Renal cortical epithelial cell (primary cell): Measurements from ENCODE around the gene TCF12. TPM values are rescaled to one million over a fixed set of nuclear protein-coding genes. Genes with fewer than 3 reads are reported as not detected.
A peak's percentile ranks its signal among the peaks of the same experiment; 100 is the strongest.
"Not testable (repeated sequence)": the region's sequence is repeated elsewhere in the genome, so short reads cannot be mapped to it uniquely, and the experiment has no call there.

Experiments
- DNase-seq: peaks from one replicate; pipeline ENCODE4 v3.0.0-alpha.2; 2011; ENCODE audit warnings: low read depth
- total RNA-seq: library from RNA; depleted of rRNA; stranded (reverse); fragments of >200 nt; gene quantifications from 2 replicates; pipeline ENCODE4 v1.2.3, GENCODE V29; 2014

The TCF12 gene
- total RNA-seq, 1 donor from 2014 or later: 87.6 TPM

GRCh38 chr15:57092252-57092651 is 173.8 kb downstream of the TCF12 start:
- no peak for DNase-seq

- DNase-seq: no peak
These were observed 176.1 kb downstream of the TCF12 start for GRCh38 chr15:57094321-57095257.

GRCh38 chr15:57095896-57096295 is 177.5 kb downstream of the TCF12 start:
- DNase-seq: no peak

GRCh38 chr15:57097246-57097645 is 178.8 kb downstream of the TCF12 start:
- no peak for DNase-seq

DNA sequence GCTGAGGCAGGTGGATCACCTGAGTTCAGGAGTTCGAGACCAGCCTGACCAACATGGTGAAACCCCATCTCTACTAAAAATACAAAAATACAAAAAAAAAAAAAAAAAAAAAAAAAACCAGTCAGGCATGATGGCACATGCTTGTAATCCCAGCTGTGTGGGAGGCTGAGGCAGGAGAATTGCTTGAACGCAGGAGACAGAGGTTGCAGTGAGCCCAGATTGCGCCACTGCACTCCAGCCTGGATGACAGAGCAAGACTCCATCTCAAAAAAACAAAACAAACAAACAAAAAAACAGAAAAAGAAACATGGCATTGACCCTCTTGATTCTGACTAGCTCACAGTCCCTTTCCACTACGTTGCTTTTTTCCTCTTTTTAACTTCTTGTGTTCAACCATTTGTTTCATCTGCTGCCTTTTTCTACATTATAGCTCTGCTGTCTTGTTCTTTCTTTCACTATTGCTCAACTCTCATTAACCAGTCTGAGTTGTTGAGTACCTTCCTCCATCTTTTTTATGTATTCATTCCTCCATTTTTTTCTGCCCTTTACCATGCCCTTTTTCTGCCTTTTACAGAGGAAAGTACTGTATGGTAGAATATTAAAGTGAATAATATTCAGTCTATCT is 179.6 kb downstream of the TCF12 start:
- DNase-seq: not testable (repeated sequence)

DNA sequence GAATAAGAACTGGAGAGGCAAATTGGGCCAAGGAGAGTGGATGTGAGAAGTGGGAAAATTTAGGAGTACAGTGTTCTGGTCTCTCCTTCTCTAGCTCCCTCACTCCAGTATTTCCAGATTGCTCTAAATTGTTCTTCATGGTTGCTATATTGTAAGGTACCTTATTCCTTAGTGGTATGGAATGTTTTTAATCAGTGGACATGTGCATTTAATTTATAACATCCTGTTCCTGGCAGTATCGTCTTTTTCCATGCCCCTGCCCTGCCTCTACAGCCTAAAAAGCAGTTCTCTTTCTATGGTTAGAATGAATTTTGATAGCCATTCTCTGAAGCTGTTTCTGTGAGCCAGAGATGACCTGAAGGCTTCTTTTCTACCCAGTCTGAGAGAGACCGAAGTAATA is 180.5 kb downstream of the TCF12 start:
- DNase-seq: no peak

- DNase-seq: no peak
These were observed 181.7 kb downstream of the TCF12 start for GRCh38 chr15:57100136-57100539.

DNA sequence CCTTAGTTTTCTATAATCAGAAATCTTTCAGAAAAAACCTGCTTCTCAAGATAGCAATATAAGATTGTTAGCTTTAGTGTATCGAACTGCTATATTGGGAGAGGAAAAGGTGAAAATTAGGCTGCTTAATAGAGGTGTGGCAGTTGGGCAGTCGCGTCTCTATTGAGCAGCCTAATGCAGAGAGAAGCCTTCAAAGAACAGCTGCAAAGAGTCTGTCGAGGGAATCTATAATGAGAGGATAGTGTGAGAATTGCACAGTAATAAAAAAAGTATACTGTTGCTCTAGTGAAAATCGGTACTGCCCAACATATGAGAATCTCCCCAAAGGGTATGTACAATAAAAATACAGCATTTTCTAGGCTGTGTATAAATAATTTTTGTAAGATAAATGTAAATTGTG is 184.4 kb downstream of the TCF12 start:
- no peak for DNase-seq

DNA sequence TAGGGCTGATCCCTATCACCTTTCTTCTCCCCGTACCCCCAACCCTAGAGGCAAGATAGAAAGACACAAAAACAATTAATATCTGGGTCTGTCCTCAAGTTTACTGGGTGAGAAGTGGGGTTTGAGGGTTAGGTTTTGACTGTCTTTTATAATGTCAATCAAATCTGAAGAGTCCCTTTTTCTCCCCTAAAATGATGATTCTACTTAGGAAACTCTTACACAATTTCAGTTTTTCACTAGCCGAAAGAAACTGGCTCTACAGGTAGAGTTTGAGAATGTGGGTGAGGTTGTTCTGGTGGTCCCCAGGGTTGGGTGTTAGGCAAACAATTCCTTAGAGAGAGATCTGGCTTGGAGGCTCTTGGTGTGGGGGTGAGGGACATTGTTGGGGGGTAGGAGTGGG is 189.9 kb downstream of the TCF12 start:
- no peak for DNase-seq

DNA sequence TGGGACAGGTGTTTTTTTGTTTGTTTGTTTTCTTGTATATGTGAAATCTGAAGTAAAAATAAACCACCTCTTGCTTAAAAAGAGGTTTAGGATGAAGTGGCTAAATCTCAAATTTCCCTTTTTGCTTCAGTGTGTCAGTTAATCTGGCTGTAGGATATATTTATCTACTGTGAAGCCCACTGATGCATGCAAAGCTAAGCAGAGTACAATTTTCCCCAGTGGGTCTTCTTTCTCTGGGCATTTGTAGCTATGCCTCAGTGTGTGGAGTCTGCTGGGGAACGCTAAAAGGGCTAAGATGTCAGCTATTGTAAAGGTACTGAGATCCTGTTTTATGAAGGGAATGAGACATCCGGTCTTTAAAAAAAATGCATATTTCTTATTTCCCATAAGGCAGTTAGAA is 190.6 kb downstream of the TCF12 start:
- no peak for DNase-seq

- no peak for DNase-seq
These were observed 192.6 kb downstream of the TCF12 start for GRCh38 chr15:57111002-57111401.

DNA sequence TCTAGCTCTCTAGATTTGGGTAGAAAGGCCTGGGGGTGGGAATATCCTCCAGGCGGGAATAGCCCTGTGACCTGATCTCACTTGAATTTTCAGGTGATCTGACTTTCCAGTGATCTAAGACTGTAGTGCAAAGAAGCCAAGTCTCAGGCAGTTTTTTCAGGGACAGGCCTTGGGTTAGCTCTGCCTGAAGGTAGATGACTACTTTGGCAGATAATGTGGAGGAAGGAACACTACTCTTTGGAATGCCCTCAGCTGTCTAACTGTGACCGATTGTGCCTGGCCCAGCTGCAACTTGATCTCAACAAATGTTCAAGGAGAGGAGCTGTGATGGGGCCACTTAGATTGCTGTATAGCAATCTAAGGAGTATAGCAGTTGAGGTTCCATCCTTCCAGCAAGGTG is 193.7 kb downstream of the TCF12 start:
- DNase-seq: no peak

- peak; percentile 65 for DNase-seq
These were observed 195.6 kb downstream of the TCF12 start for GRCh38 chr15:57114070-57114469.

DNA sequence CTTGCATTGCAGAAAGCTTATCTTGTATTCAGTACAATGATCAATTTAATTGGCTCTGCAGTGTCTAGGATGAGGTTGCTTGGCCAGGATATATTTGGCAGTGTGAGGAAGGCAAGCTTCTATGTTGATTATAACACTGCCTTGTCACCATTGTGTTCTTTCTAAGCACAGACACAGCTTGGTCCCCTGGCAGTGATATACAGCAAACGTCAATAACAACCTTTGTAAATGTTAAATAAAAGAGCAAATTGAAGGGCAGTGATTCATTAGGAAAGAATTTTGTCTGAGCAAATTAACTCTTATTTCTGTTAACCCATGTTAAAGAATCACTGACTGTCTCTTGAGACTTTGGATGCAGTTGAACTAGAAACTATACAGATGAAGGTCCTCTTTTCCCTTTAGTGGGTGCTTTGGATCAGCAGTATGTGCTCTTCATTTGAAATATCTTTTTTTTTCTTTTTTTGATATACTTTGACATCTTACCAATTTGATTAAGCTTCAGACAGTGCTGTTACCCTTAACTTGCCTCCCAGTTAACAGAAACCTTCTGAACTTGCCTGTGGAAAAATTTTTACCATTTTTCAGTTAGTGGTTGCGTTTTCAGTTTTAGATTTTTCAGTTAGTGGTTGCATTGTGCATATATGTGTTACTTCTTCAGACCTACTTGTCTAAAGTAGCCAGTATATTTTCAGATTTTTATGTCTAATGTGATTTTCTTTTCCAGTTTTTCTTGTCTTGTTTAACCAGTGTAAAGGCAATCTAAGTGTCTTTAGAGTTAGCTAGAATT is 199.8 kb downstream of the TCF12 start:
- peak; percentile 80 for DNase-seq

GRCh38 chr15:57122080-57122840 is 203.8 kb downstream of the TCF12 start:
- no peak for DNase-seq

DNA sequence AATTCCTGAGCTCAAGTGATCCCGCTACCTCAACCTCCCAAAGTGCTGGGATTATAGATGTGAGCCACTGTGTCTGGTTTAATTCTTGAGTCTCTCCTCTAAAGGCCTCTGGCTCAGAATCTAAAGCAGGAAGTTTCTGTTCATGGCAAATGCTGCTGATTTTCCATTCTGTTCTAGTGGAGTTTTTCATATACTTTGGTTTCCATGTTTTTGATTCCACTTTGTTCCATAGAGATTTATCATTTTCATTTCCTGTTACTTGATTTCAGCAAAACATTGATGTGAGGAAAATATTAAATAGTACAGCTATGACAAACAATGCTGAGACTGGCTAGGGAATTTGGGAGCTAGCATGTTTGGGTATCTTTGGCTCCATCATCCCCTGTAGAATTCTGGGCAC is 205.6 kb downstream of the TCF12 start:
- DNase-seq: no peak

GRCh38 chr15:57129064-57129463 is 210.6 kb downstream of the TCF12 start:
- no peak for DNase-seq

DNA sequence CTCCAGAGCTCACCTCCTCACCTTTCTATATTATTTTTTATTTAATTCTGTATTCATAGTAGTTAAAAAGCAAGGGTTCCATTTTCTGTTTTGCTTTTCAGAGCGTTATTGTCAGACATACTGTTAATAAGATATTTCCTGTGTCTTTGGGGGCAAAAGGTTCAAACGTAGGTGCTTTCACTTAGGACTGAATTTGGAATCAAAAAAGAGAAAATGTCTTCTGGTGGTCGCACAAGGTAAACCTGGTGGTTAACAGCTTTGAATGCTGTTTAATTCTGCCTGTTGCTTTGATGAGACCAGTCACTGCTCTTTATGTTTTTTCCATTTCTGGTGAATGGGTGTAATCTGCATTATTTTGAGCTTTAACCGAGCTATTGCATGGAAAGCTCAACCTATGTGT is 212.5 kb downstream of the TCF12 start:
- DNase-seq: no peak

GRCh38 chr15:57133127-57133968 is 214.9 kb downstream of the TCF12 start:
- peak; percentile 65 for DNase-seq

GRCh38 chr15:57134071-57134605 is 215.7 kb downstream of the TCF12 start:
- no peak for DNase-seq
